Endothelial cell of umbilical vein (primary cell): ENCODE data around the gene ARID2. TPM values are rescaled to one million over a fixed set of nuclear protein-coding genes. Genes with fewer than 3 reads are reported as not detected.

ENCODE experiments used
- BruUV-seq: library from RNA; stranded (reverse); fragments of 400-500 nt; replicated peaks from 2 replicates; lab custom pipeline; 2021; lab: Mats Ljungman, UMichigan
- CTCF ChIA-PET: fragments of 300-600, 350-600 bp; sonication (Branson Sonifier 250); formaldehyde crosslinking; loops from one replicate; lab custom pipeline; 2021; ENCODE audit warnings: antibody characterized with exemption, inconsistent platforms; lab: Charles Lee
- POLR2A ChIA-PET: fragments of 300-600, 350-600 bp; sonication (Branson Sonifier 250); formaldehyde crosslinking; loops from one replicate; lab custom pipeline; 2021; ENCODE audit warnings: antibody characterized with exemption, inconsistent platforms; lab: Charles Lee
- DNase-seq: peaks from one replicate; pipeline ENCODE4 v3.0.0-alpha.2; 2011; ENCODE audit warnings: low read depth, low spot score
- FAIRE-seq: peaks from 2 replicates; lab custom pipeline; 2011; peaks lifted over from hg19 to GRCh38; lab: Jason Lieb, UNC
- H2AFZ ChIP-seq: 2 replicates; pipeline ENCODE4 v1.6.0; 2012; ENCODE audit warnings: low read depth, low read length, control low read depth, inconsistent platforms
- H3K27ac ChIP-seq: 2 replicates; pipeline ENCODE4 v1.5.1; 2011; ENCODE audit warnings: low read depth, mild to moderate bottlenecking, control low read depth, low read length, moderate library complexity; ENCODE audit not compliant: insufficient read depth
- H3K27me3 ChIP-seq, 2 experiments: 2 replicates each; pipeline versions ENCODE4 v1.6.0 to v1.6.1; 2011; ENCODE audit warnings: low read length in 2 of 2, mixed read lengths in 1 of 2; ENCODE audit not compliant: control insufficient read depth in 2 of 2, insufficient read depth in 2 of 2
- H3K36me3 ChIP-seq, 2 experiments: 2 replicates in 1 of 2; 3 replicates in 1 of 2; pipeline ENCODE4 v1.5.1; 2011; ENCODE audit warnings: low read length in 2 of 2, mild to moderate bottlenecking in 1 of 2, moderate library complexity in 1 of 2; ENCODE audit not compliant: control insufficient read depth in 2 of 2, insufficient read depth in 2 of 2; ENCODE audit errors: extremely low read depth in 1 of 2
- H3K4me1 ChIP-seq: 3 replicates; pipeline ENCODE4 v1.5.1; 2011; ENCODE audit warnings: mild to moderate bottlenecking, low read length; ENCODE audit not compliant: control insufficient read depth, insufficient read depth; ENCODE audit errors: extremely low read depth
- H3K4me2 ChIP-seq: 2 replicates; pipeline ENCODE4 v1.6.1; 2011; ENCODE audit warnings: low read length, control low read depth, mixed read lengths; ENCODE audit not compliant: insufficient read depth
- H3K4me3 ChIP-seq, 3 experiments: fragments of 200-600 bp in 1 of 3; sonication (generic), shearing (Covaris generic) in 1 of 3; replicated peaks in 1 of 3; 2 replicates each; pipeline ENCODE4 v1.5.1; 2011 to 2016; ENCODE audit warnings: control low read depth in 3 of 3, low read length in 3 of 3, mild to moderate bottlenecking in 2 of 3, inconsistent platforms in 1 of 3, low read depth in 1 of 3, moderate library complexity in 1 of 3; ENCODE audit not compliant: insufficient read depth in 1 of 3
- H3K79me2 ChIP-seq: 2 replicates; pipeline ENCODE4 v1.6.0; 2012; ENCODE audit warnings: low read length, inconsistent platforms; ENCODE audit not compliant: control insufficient read depth, insufficient read depth
- H3K9ac ChIP-seq: replicated peaks from 2 replicates; pipeline ENCODE3; 2011; ENCODE audit warnings: low read length, control low read depth; ENCODE audit not compliant: insufficient read depth; ENCODE audit errors: extremely low read depth
- H3K9me1 ChIP-seq: replicated peaks from 3 replicates; pipeline ENCODE4 v1.6.0; 2011; ENCODE audit warnings: mild to moderate bottlenecking, low read length; ENCODE audit not compliant: control insufficient read depth, insufficient read depth; ENCODE audit errors: extremely low read depth
- H3K9me3 ChIP-seq: replicated peaks from 2 replicates; pipeline ENCODE4 v1.5.1; 2012; ENCODE audit warnings: low read length, inconsistent platforms; ENCODE audit not compliant: control insufficient read depth, insufficient read depth
- H4K20me1 ChIP-seq: replicated peaks from 2 replicates; pipeline ENCODE3; 2011; ENCODE audit warnings: mild to moderate bottlenecking, low read length; ENCODE audit not compliant: control insufficient read depth, insufficient read depth; ENCODE audit errors: extremely low read depth
- CTCF ChIP-seq, 2 donors: IDR thresholded peaks; 1 replicate in 1 of 2; 2 replicates in 1 of 2; pipeline ENCODE4 v1.5.1; 2011; ENCODE audit warnings: low read length in 2 of 2, mild to moderate bottlenecking in 2 of 2, moderate library complexity in 2 of 2, control low read depth in 1 of 2, inconsistent platforms in 1 of 2, low read depth in 1 of 2; ENCODE audit not compliant: insufficient read depth in 1 of 2; ENCODE audit errors: extremely low read depth in 1 of 2
- GATA2 ChIP-seq: IDR thresholded peaks from 2 replicates; pipeline ENCODE4 v1.7.0; 2011; ENCODE audit warnings: low read depth, mild to moderate bottlenecking, moderate library complexity, mixed read lengths, low read length; ENCODE audit not compliant: insufficient read length, insufficient read depth
- JUN ChIP-seq: IDR thresholded peaks from 2 replicates; pipeline ENCODE4 v1.6.1; 2011; ENCODE audit warnings: borderline replicate concordance, low read depth; ENCODE audit not compliant: insufficient read length, insufficient read depth
- MAX ChIP-seq: IDR thresholded peaks from 2 replicates; pipeline ENCODE4 v1.6.1; 2011; ENCODE audit not compliant: insufficient read depth, insufficient read length
- MYC ChIP-seq: IDR thresholded peaks from one replicate; pipeline ENCODE4 v1.6.1; 2011; ENCODE audit warnings: mild to moderate bottlenecking, low read depth, low read length
- POLR2A ChIP-seq: IDR thresholded peaks from 2 replicates; pipeline ENCODE4 v1.6.1; 2012; ENCODE audit warnings: low read depth, mild to moderate bottlenecking, control low read depth, low read length
- POLR2AphosphoS5 ChIP-seq: IDR thresholded peaks from 2 replicates; pipeline ENCODE4 v1.6.1; 2012; ENCODE audit warnings: low read depth, mild to moderate bottlenecking, control low read depth, low read length, moderate library complexity; ENCODE audit not compliant: insufficient read depth
- dilution Hi-C: fragments of 300-500 bp; cut with MboI; formaldehyde crosslinking; loops from one replicate; pipeline ENCODE4 v1.15.0; 2019; ENCODE audit warnings: low sequenced_read_pairs; ENCODE audit not compliant: extremely low pct_ligation_motif_present
- intact Hi-C: fragments of 100-400 bp; cut with micrococcal nuclease; formaldehyde crosslinking; loops from one replicate; pipeline ENCODE4 v1.10.0; 2022
- polyA plus RNA-seq, 4 experiments: library from polyadenylated mRNA; depleted of rRNA in 3 of 4; stranded (reverse) in 3 of 4; unstranded in 1 of 4; fragments of >200 nt; gene quantifications; 2 replicates each; pipeline versions ENCODE4 v1.2.1 to v1.2.3, GENCODE V29; 2011 to 2012; ENCODE audit warnings: missing spikeins in 1 of 4
- total RNA-seq: library from RNA; stranded (reverse); gene quantifications from 2 replicates; pipeline ENCODE4 v1.2.3, GENCODE V29; 2021

ARID2 gene
- total and polyA plus RNA-seq, 2 donors (not counting 3 experiments of a cell fraction or from before 2014, with no cell fraction given): 10.8 to 26.7 TPM

- TF ChIP-seq MYC (no peak), POLR2AphosphoS5 (no peak), CTCF (IDR thresholded peaks at IDR 0.05; ENCODE audit: extremely low read depth in 1 of 2, insufficient read depth in 1 of 2, low read depth in 1 of 2, low read length in 2 of 2) (no peak), MAX (no peak), JUN (no peak), GATA2 (no peak), POLR2A (no peak)
- no TSS peak for BruUV-seq
Observed at GRCh38 chr12:45695035-45695434, 34.5 kb upstream of the ARID2 start.

More at GRCh38 chr12:45695035-45695434, 34.5 kb upstream of the ARID2 start:
- Histone ChIP-seq H3K9ac (no peak overlapping the region), H3K27me3 (peaks cover 0 to 5% of the 10 kb centered on the region in 2 experiments), H3K79me2 (no peaks in the 10 kb centered on the region), H3K4me3 (no peak overlapping the region), H3K9me3 (no peaks in the 10 kb centered on the region), H2AFZ (no peak overlapping the region), H3K36me3 (no peaks in the 10 kb centered on the region), H3K4me1 (no peaks in the 10 kb centered on the region), H3K27ac (no peak overlapping the region), H3K9me1 (no peaks in the 10 kb centered on the region), H4K20me1 (no peaks in the 10 kb centered on the region), H3K4me2 (no peak overlapping the region)
- POLR2A ChIA-PET: no interaction called here
- intact Hi-C loops (no loop called here), dilution Hi-C loops (no loop called here)
- FAIRE-seq (no peak), DNase-seq (no peak)
- CTCF ChIA-PET: interaction anchor here (0.9 to 3.8 kb wide), 4 partner anchors 13 to 151 kb away, joined by 3 to 13 read pairs (median 3); no protein-coding TSS in a partner anchor
